ENCODE data around the gene SRCIN1. TPM values are rescaled to one million over a fixed set of nuclear protein-coding genes. Genes with fewer than 3 reads are reported as not detected.

Gene SRCIN1
- total and polyA plus RNA-seq, 4 donors = 0.05 to 5.3 (median 2.7) TPM

DNA sequence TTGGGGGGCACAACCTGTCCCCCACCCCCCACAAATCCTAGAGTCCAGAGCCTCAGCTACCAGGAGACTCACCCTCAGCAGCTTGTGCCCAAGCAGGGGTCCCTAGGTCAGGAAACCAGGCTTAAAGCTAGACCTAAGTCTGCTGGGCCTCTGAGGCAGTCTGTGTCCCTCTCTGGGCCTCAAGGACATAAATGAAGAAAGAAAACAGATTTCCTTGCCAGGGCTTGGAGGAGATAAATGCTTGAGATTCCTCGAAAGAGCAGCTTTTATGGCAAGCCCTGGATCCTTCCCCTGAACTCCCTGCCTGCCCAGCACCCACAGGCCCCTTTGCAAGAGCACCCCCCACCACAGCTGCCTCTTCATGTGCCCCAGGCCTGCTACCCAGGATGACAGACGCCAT, 3.3 kb downstream of the SRCIN1 start:
- WGBS = 63% methylated on average over 2 of the region's 2 CpGs
- no peak overlapping the region for H3K4me3 ChIP-seq (ENCODE audit: low read depth in 1 of 3, low read length in 3 of 3)
- H3K36me3 ChIP-seq (ENCODE audit: control insufficient read depth in 4 of 4, insufficient read depth in 3 of 4, low read depth in 1 of 4, low read length in 3 of 4) = no peaks in the 10 kb centered on the region
- no peak overlapping the region for H3K27ac ChIP-seq (ENCODE audit: low read depth in 1 of 2, low read length in 2 of 2)
- TF ChIP-seq, protein P1, sequence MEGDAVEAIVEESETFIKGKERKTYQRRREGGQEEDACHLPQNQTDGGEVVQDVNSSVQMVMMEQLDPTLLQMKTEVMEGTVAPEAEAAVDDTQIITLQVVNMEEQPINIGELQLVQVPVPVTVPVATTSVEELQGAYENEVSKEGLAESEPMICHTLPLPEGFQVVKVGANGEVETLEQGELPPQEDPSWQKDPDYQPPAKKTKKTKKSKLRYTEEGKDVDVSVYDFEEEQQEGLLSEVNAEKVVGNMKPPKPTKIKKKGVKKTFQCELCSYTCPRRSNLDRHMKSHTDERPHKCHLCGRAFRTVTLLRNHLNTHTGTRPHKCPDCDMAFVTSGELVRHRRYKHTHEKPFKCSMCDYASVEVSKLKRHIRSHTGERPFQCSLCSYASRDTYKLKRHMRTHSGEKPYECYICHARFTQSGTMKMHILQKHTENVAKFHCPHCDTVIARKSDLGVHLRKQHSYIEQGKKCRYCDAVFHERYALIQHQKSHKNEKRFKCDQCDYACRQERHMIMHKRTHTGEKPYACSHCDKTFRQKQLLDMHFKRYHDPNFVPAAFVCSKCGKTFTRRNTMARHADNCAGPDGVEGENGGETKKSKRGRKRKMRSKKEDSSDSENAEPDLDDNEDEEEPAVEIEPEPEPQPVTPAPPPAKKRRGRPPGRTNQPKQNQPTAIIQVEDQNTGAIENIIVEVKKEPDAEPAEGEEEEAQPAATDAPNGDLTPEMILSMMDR (IDR thresholded peaks at IDR 0.05; ENCODE audit: low read depth, low read length, missing input control) = no peak
- TF ChIP-seq RXRA (IDR thresholded peaks at IDR 0.05) = no peak
- TF ChIP-seq YY1 (IDR thresholded peaks at IDR 0.05) = no peak
- TF ChIP-seq FOXA1 (IDR thresholded peaks at IDR 0.05) = no peak
- TF ChIP-seq, protein P2, sequence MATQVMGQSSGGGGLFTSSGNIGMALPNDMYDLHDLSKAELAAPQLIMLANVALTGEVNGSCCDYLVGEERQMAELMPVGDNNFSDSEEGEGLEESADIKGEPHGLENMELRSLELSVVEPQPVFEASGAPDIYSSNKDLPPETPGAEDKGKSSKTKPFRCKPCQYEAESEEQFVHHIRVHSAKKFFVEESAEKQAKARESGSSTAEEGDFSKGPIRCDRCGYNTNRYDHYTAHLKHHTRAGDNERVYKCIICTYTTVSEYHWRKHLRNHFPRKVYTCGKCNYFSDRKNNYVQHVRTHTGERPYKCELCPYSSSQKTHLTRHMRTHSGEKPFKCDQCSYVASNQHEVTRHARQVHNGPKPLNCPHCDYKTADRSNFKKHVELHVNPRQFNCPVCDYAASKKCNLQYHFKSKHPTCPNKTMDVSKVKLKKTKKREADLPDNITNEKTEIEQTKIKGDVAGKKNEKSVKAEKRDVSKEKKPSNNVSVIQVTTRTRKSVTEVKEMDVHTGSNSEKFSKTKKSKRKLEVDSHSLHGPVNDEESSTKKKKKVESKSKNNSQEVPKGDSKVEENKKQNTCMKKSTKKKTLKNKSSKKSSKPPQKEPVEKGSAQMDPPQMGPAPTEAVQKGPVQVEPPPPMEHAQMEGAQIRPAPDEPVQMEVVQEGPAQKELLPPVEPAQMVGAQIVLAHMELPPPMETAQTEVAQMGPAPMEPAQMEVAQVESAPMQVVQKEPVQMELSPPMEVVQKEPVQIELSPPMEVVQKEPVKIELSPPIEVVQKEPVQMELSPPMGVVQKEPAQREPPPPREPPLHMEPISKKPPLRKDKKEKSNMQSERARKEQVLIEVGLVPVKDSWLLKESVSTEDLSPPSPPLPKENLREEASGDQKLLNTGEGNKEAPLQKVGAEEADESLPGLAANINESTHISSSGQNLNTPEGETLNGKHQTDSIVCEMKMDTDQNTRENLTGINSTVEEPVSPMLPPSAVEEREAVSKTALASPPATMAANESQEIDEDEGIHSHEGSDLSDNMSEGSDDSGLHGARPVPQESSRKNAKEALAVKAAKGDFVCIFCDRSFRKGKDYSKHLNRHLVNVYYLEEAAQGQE (IDR thresholded peaks at IDR 0.05) = no peak
- TF ChIP-seq HNF4A (conservative IDR thresholded peaks at IDR 0.05) = no peak
- TF ChIP-seq FOXA2 (IDR thresholded peaks at IDR 0.05) = no peak
- TF ChIP-seq SP1 (IDR thresholded peaks at IDR 0.05) = no peak
- no peak for TF ChIP-seq NR2F2 (IDR thresholded peaks at IDR 0.05)
- TF ChIP-seq, protein P3, sequence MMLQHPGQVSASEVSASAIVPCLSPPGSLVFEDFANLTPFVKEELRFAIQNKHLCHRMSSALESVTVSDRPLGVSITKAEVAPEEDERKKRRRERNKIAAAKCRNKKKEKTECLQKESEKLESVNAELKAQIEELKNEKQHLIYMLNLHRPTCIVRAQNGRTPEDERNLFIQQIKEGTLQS (IDR thresholded peaks at IDR 0.05) = no peak
- TF ChIP-seq HNF4G (IDR thresholded peaks at IDR 0.05) = no peak
- no peak overlapping the region for H3K9ac ChIP-seq (ENCODE audit: low read depth in 1 of 2, low read length in 2 of 2)
- no peaks in the 10 kb centered on the region for H3K27me3 ChIP-seq (ENCODE audit: control insufficient read depth in 4 of 4, insufficient read depth in 4 of 4, low read length in 3 of 4)
- no peak for DNase-seq (ENCODE audit: low spot score)
- peaks cover 7 to 15% (median 11%) of the 10 kb centered on the region in 4 donors for H3K4me1 ChIP-seq (ENCODE audit: control insufficient read depth in 4 of 4, insufficient read depth in 4 of 4, low read length in 3 of 4)
- H3K9me3 ChIP-seq (ENCODE audit: control insufficient read depth in 4 of 4, low read length in 3 of 4) = no peaks in the 10 kb centered on the region

DNA sequence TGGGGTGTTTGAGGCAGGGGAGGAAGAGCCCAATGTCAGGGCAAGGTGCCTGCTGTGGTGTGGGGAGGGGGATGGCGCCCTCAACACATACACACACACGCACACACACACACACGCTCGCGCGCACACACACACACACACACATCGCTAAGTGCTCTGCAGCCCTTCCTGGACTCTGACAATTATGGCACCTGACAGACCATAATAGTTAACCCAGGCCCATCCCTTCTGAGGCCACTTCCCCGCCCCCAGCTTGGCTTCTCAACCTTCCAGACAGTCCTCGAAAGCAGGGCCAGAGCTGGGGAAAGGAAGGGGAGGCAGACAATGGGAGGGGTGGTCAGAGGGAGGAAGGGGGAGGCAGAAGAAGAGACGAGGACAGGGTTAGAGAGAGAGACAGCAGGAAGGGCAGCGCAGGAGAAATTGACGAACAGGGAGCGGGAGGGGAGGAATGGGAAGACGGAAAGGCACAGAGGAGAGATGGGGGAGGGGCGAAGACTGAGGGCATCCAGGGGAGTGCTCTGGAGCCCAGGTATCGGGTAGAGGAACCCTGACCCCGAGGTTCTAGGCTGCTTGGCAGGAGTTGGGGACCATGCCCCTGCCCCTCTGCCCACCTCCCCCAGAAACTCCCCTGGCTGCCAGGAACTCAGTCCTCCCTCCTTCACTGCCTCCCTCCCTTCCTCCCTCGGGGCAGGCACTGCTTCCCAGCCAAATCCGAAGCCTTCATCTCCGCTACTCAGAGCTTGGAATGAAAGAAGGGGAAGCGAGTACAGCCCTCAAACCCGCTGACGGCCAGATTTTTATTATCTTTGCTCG, 4.0 kb downstream of the SRCIN1 start:
- Histone ChIP-seq H3K9me3 (ENCODE audit: control insufficient read depth in 4 of 4, low read length in 3 of 4) (no peaks in the 10 kb centered on the region), H3K4me3 (ENCODE audit: low read depth in 1 of 3, low read length in 3 of 3) (no peak overlapping the region), H3K27ac (ENCODE audit: low read depth in 1 of 2, low read length in 2 of 2) (no peak overlapping the region), H3K4me1 (ENCODE audit: control insufficient read depth in 4 of 4, insufficient read depth in 4 of 4, low read length in 3 of 4) (peaks cover under 1 to 8% (median 5%) of the 10 kb centered on the region in 4 donors), H3K9ac (ENCODE audit: low read depth in 1 of 2, low read length in 2 of 2) (no peak overlapping the region), H3K27me3 (ENCODE audit: control insufficient read depth in 4 of 4, insufficient read depth in 4 of 4, low read length in 3 of 4) (no peaks in the 10 kb centered on the region), H3K36me3 (ENCODE audit: control insufficient read depth in 4 of 4, insufficient read depth in 3 of 4, low read depth in 1 of 4, low read length in 3 of 4) (no peaks in the 10 kb centered on the region)
- 63% methylated on average over 24 of the region's 24 CpGs for WGBS
- TF ChIP-seq, protein P2 (IDR thresholded peaks at IDR 0.05) = no peak
- TF ChIP-seq SP1 (IDR thresholded peaks at IDR 0.05) (no peak), HNF4G (IDR thresholded peaks at IDR 0.05) (no peak), YY1 (IDR thresholded peaks at IDR 0.05) (no peak), JUND (IDR thresholded peaks at IDR 0.05) (no peak), RXRA (IDR thresholded peaks at IDR 0.05) (no peak), RAD21 (IDR thresholded peaks at IDR 0.05) (no peak), HNF4A (conservative IDR thresholded peaks at IDR 0.05) (no peak), NR2F2 (IDR thresholded peaks at IDR 0.05) (no peak), FOXA2 (IDR thresholded peaks at IDR 0.05) (no peak)
- TF ChIP-seq, protein P4, sequence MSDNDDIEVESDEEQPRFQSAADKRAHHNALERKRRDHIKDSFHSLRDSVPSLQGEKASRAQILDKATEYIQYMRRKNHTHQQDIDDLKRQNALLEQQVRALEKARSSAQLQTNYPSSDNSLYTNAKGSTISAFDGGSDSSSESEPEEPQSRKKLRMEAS (IDR thresholded peaks at IDR 0.05) = no peak
- TF ChIP-seq, protein P3 (IDR thresholded peaks at IDR 0.05) = no peak
- TF ChIP-seq, protein P1 (IDR thresholded peaks at IDR 0.05; ENCODE audit: low read depth, low read length, missing input control) = no peak
- no peak for DNase-seq (ENCODE audit: low spot score)
